Cardiac fibroblast (primary cell): ENCODE measurements around the gene PRR3.
"Not testable (repeated sequence)": the region's sequence is repeated elsewhere in the genome, so short reads cannot be mapped to it uniquely, and the experiment has no call there.

Source experiments
- DNase-seq, 2 donors: peaks; one replicate each; pipeline versions ENCODE4 v3.0.0 to v3.0.0-alpha.2; 2010; ENCODE audit warnings: low read depth in 2 of 2
- H3K4me3 ChIP-seq, 2 donors: replicated peaks in 1 of 2; 1 replicate in 1 of 2; 2 replicates in 1 of 2; pipeline ENCODE4 v1.5.1; 2011; ENCODE audit warnings: low read depth in 2 of 2, low read length in 2 of 2, mild to moderate bottlenecking in 2 of 2, moderate library complexity in 1 of 2
- TF ChIP-seq, protein P1 (sequence below): IDR thresholded peaks from one replicate; pipeline ENCODE4 v1.5.1; 2011; ENCODE audit warnings: low read depth, mild to moderate bottlenecking, low read length, inconsistent platforms

PRR3 gene

DNA sequence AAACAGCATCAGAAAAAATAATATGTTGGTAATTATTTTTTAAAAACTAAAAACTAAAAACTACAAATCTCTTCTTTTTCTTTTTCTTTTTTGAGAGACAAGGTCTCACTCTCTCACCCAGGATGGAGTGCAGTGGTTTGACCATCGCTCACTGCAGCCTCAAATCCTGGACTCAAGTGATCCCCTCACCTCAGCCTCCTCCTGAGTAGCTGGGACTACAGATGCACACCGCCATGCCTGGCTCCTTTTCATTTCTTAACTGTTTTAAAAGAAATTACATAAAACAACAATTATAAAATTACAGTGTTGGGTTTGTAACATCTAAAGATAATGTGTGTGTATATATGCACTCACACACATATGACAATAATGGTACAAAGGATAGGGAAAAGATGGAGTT lies 43.6 kb upstream of the PRR3 start:
- no peak for DNase-seq
- no peak overlapping the region for H3K4me3 ChIP-seq
- TF ChIP-seq, protein P1, sequence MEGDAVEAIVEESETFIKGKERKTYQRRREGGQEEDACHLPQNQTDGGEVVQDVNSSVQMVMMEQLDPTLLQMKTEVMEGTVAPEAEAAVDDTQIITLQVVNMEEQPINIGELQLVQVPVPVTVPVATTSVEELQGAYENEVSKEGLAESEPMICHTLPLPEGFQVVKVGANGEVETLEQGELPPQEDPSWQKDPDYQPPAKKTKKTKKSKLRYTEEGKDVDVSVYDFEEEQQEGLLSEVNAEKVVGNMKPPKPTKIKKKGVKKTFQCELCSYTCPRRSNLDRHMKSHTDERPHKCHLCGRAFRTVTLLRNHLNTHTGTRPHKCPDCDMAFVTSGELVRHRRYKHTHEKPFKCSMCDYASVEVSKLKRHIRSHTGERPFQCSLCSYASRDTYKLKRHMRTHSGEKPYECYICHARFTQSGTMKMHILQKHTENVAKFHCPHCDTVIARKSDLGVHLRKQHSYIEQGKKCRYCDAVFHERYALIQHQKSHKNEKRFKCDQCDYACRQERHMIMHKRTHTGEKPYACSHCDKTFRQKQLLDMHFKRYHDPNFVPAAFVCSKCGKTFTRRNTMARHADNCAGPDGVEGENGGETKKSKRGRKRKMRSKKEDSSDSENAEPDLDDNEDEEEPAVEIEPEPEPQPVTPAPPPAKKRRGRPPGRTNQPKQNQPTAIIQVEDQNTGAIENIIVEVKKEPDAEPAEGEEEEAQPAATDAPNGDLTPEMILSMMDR: no peak

DNA sequence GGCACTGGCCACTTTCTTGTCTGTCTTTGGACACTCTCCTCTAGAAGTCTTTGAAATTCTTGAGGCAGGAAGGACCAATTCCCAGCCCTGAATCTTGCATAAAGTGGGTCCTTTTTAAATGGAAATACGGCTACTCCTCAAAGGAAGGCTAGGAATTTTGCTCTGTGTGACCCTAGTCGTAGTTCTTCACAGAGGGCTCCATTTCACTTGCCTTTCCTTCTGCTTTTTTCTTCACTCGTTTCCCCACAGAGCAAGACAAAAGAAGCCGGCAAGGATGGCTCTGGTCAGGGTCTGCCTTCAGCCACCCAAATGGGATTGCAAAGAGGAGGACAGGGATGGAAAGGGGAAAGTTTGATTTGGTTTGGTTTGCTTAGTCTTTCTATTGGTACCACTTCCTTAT lies 42.0 kb upstream of the PRR3 start:
- TF ChIP-seq, protein P1: no peak
- H3K4me3 ChIP-seq: no peak overlapping the region
- no peak for DNase-seq

DNA sequence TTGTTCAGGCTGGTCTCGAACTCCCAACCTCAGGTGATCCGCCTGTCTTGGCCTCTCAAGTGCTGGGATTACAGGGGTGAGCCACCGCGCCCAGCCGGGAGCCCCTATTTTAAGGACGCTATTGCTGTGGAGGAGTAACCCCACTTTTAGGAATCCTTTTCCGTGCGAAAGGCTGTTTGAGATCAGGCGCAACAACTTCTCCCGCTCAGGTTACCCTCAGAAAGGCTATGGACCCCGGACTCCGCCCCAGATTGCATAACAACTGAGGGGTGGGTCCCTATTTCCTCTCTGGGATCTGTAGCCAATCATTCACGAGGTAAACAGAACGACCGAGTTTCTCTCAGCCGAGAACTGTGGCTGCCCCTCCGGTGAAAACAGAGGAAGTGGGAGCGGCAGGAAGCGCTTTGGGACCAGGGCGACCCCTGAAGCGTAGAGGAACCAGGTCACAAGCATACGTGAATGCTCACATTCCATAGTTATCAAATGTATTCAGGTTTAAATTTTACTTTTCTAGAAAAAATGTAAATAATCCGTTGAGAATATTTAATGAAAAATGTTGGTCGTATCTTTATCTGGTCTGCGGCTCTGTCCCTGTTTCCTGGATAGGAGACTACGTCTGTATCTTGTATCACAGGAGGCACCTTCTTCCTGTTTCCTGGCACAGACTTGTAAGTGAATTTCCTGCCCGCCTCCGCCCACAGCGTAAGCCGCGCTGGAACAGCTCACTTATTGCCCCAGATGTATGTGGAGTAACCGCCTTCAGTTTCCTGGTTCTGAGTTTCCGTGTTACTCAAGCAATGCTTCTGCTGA lies 40.9 kb upstream of the PRR3 start:
- TF ChIP-seq, protein P1: no peak
- peak; percentile 99 for DNase-seq
- peak overlapping the region; percentile 36 to 48 for H3K4me3 ChIP-seq

GRCh38 chr6:30516754-30517076 lies 40.4 kb upstream of the PRR3 start:
- DNase-seq, H3K4me3 ChIP-seq: not testable (repeated sequence)

DNA sequence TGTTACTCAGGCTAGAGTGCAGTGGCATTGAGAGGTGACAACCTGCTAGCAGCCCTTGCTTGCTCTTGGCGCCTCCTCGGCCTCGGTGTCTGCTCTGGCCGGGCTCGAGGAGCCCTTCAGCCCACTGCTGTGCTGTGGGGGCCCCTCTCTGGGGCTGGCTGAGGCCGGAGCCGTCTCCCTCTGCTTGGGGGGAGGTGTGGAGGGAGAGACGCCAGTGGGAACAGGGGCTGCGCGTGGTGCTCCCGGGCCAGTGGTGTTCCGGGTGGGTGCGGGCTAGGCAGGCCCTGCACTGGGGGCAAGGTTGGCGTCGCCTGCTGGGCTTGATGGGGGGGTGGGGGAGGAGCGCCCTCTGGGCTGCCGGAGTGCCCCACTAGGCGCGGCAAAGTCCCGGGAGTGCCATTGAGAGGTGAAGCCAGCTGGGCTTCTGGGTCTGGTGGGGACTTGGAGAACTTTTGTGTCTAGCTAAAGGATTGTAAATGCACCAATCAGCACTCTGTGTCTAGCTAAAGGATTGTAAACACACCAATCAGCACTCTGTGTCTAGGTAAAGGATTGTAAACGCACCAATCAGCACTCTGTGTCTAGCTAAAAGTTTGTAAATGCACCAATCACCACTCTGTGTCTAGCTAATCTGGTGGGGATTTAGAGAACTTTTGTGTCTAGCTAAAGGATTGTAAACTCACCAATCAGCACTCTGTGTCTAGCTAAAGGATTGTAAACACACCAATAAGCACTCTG lies 39.2 kb upstream of the PRR3 start:
- H3K4me3 ChIP-seq, DNase-seq: not testable (repeated sequence)

GRCh38 chr6:30518505-30519145 lies 38.5 kb upstream of the PRR3 start:
- DNase-seq, H3K4me3 ChIP-seq: not testable (repeated sequence)

GRCh38 chr6:30520522-30520921 lies 36.6 kb upstream of the PRR3 start:
- TF ChIP-seq, protein P1: no peak
- no peak for DNase-seq
- no peak overlapping the region for H3K4me3 ChIP-seq

DNA sequence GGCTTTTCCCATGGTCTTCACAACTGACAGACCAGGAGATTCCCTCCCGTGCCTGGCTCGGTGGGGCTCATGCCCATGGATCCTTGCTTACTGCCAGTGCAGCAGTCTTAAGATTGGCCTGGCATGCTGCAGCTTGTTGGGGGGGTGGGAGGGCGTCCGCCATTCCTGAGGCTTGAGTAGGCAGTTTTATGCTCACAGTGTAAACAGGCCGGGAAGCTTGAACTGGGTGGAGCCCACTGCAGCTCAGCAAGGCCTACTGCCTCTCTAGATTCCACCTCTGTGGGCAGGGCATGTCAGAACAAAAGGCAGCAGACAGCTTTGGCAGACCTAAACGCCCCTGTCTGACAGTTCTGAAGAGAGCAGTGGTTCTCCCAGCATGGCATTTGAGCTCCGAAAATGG lies 36.0 kb upstream of the PRR3 start:
- peak in 1 of 2 donors; percentile 45 for DNase-seq
- not testable (repeated sequence) for H3K4me3 ChIP-seq

DNA sequence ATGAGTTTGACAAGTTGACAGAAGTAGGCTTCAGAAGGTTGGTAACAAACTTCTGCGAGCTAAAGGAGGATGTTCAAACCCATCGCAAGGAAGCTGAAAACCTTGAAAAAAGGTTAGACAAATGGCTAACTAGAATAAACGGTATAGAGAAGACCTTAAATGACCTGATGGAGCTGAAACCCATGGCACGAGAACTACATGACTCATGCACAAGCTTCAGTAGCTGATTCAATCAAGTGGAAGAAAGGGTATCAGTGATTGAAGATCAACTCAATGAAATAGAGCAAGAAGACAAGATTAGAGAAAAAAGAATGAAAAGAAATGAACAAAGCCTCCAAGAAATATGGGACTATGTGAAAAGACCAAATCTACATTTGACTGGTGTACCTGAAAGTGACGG lies 35.1 kb upstream of the PRR3 start:
- peak in 1 of 2 donors; percentile 25 for DNase-seq
- H3K4me3 ChIP-seq: not testable (repeated sequence)

DNA sequence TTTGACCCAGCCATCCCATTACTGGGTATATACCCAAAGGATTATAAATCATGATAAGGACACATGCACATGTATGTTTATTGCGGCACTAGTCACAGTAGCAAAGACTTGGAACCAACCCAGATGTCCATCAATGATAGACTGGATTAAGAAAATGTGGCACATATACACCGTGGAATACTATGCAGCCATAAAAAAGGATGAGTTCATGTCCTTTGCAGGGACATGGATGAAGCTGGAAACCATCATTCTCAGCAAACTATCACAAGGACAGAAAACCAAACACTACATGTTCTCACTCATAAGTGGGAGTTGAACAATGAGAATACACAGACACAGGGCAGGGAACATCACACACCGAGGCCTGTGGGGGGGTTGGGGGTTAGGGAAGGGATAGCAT lies 30.7 kb upstream of the PRR3 start:
- not testable (repeated sequence) for DNase-seq, H3K4me3 ChIP-seq

DNA sequence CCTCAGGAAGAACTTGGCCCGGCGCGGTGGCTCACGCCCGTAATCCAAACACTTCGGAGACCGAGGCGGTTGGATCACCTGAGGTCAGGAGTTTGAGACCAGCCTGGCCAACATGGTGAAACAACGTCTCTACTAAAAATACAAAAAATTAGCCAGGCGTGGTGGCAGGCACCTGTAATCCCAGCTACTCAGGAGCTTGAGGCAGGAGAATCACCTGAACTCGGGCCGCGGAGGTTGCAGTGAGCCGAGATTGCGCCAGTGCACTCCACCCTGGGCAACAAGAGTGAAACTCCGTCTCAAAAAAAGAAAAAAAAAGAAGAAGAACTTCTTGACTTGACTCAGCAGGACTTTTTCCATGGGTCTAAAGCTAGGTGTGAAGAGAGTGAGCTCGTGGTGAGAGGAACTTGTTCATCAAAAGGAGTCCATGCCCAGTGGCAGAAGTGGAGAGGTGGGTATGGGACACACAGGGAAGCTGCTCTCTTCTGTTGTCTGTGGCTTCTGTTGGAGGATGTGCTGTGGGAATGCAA lies 27.7 kb upstream of the PRR3 start:
- DNase-seq: not testable (repeated sequence)

More for the DNA sequence above, 27.7 kb upstream of the PRR3 start:
- H3K4me3 ChIP-seq: not testable (repeated sequence)
